Endothelial cell of umbilical vein (primary cell): ENCODE measurements around the gene ZNF598.

Source experiments
- CTCF ChIP-seq, 2 donors: IDR thresholded peaks; 1 replicate in 1 of 2; 2 replicates in 1 of 2; pipeline ENCODE4 v1.5.1; 2011; ENCODE audit warnings: low read length in 2 of 2, mild to moderate bottlenecking in 2 of 2, moderate library complexity in 2 of 2, control low read depth in 1 of 2, inconsistent platforms in 1 of 2, low read depth in 1 of 2; ENCODE audit not compliant: insufficient read depth in 1 of 2; ENCODE audit errors: extremely low read depth in 1 of 2
- GATA2 ChIP-seq: IDR thresholded peaks from 2 replicates; pipeline ENCODE4 v1.7.0; 2011; ENCODE audit warnings: low read depth, mild to moderate bottlenecking, moderate library complexity, mixed read lengths, low read length; ENCODE audit not compliant: insufficient read length, insufficient read depth
- JUN ChIP-seq: IDR thresholded peaks from 2 replicates; pipeline ENCODE4 v1.6.1; 2011; ENCODE audit warnings: borderline replicate concordance, low read depth; ENCODE audit not compliant: insufficient read length, insufficient read depth
- MYC ChIP-seq: IDR thresholded peaks from one replicate; pipeline ENCODE4 v1.6.1; 2011; ENCODE audit warnings: mild to moderate bottlenecking, low read depth, low read length
- POLR2A ChIP-seq: IDR thresholded peaks from 2 replicates; pipeline ENCODE4 v1.6.1; 2012; ENCODE audit warnings: low read depth, mild to moderate bottlenecking, control low read depth, low read length

DNA sequence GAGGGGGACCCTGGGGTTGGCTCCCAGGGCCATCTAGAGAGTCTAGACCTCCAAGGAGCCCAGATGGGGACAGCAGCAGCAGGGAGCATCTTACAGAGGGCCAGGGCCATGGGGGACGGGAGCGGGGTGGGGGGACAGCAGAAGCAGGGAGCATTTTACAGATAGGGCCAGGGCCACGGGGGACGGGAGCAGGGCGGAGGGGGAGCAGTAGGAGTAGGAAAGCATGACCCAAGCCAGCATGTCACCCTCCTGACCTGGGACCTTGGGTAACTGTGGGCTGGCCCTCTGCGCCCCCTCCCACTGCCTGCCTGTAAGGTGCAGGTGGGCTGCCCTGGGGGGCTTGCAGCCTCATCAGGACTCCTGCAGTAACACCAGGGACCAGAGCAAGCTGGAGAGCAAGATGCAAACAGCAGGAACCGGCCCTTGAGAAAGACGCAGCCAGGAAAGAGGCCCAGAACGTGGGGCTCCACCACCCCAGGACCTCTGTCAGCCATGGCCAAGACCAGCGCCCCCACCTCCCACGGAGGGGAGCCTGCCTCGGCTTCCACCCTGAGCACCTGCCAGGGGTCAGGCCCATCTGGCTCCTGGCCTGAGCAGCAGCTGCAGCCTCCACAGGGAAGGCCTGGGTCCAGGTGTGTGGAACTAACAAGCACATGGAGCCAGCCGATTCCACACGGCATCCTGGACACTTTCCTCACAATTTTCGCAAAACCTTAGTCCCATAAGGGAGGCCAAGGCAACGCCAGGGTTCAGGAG, 2.4 kb downstream of the ZNF598 start:
- TF ChIP-seq JUN (no peak), POLR2A (peak; percentile 24), CTCF (IDR thresholded peaks at IDR 0.05; ENCODE audit: extremely low read depth in 1 of 2, insufficient read depth in 1 of 2, low read depth in 1 of 2, low read length in 2 of 2) (no peak), GATA2 (no peak), MYC (no peak)
